Vagina (tissue), 2 donors: Measurements from ENCODE around the gene SMIM43. TPM values are rescaled to one million over a fixed set of nuclear protein-coding genes. Genes with fewer than 3 reads are reported as not detected.
"Not testable (repeated sequence)": the region's sequence is repeated elsewhere in the genome, so short reads cannot be mapped to it uniquely, and the experiment has no call there.

Experiments used
- DNase-seq, 2 donors: peaks; one replicate each; pipeline ENCODE4 v3.0.0-alpha.2; 2017; ENCODE audit errors: extremely low spot score in 2 of 2
- H3K27ac ChIP-seq: fragments of 200-600 bp; sonication (generic); one replicate; pipeline ENCODE4 v1.5.1; 2019
- H3K27me3 ChIP-seq: fragments of 200-600 bp; sonication (generic); one replicate; pipeline ENCODE4 v1.5.1; 2019
- H3K36me3 ChIP-seq, 2 donors: fragments of 200-600 bp; sonication (generic); one replicate each; pipeline ENCODE4 v1.5.1; 2017 to 2019
- H3K4me1 ChIP-seq: fragments of 200-600 bp; sonication (generic); one replicate; pipeline ENCODE4 v1.5.1; 2019
- H3K4me3 ChIP-seq, 2 donors: fragments of 200-600 bp; sonication (generic); 1 replicate in 1 of 2; 2 replicates in 1 of 2; pipeline ENCODE4 v1.5.1; 2016 to 2019
- H3K9me3 ChIP-seq: fragments of 200-600 bp; sonication (generic); one replicate; pipeline ENCODE4 v1.5.1; 2019
- POLR2A ChIP-seq, 2 donors: fragments of 450-650 bp; IDR thresholded peaks; one replicate each; pipeline ENCODE4 v1.6.1; 2017; ENCODE audit warnings: antibody characterized with exemption in 2 of 2, mild to moderate bottlenecking in 2 of 2, moderate library complexity in 2 of 2
- POLR2AphosphoS5 ChIP-seq, 2 donors: sonication (generic); formaldehyde crosslinking; IDR thresholded peaks; one replicate each; pipeline ENCODE4 v1.9.0; 2017; ENCODE audit warnings: antibody characterized with exemption in 2 of 2, mild to moderate bottlenecking in 2 of 2, low read depth in 1 of 2; ENCODE audit not compliant: insufficient read depth in 1 of 2
- intact Hi-C: fragments of 100-400 bp; cut with DNase I; formaldehyde crosslinking; loops from one replicate; pipeline ENCODE4 v1.15.1; 2023
- total RNA-seq: library from RNA; depleted of rRNA; stranded (reverse); fragments of >200 nt; gene quantifications from one replicate; pipeline ENCODE4 v1.2.3, GENCODE V29; 2016
- TF ChIP-seq, protein P1 (sequence below), 3 experiments: fragments of 450-650 bp in 2 of 3; fragments of 200-600 bp in 1 of 3; sonication (generic) in 1 of 3; IDR thresholded peaks; one replicate each; pipeline ENCODE4 v1.5.1; 2017 to 2019; ENCODE audit warnings: antibody characterized with exemption in 3 of 3, mild to moderate bottlenecking in 2 of 3, moderate library complexity in 2 of 3

The SMIM43 gene
- total RNA-seq, 1 donor from 2014 or later = not detected

DNA sequence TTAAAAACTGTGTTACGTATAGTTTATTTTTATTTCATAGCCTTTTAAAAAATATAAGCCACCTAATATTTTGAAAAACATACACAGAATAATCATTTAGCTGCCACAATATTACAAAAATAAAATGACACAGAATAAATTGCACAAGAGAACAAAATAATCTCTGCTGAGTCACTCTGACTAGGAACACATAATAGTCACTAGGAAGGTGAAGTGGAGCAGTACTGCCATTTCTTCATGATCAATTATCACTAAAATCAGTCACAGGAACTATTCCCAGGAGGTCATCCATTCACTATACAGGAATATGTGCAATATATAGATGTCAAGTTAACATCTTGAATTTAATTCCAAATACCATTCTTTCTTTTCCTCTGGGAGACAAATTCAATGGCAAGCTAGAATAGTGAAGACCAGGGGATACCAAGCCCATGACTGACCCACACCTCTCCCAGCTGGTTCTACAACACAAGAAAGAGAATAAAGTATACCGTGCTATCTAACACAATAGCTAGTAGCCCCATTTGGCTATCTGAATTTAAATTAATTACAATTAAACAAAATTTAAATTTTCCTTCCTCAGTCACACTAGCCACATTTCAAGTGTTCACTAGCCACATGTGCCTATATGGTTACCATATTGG lies 5.9 kb downstream of the SMIM43 start:
- no peak overlapping the region for H3K27ac ChIP-seq
- intact Hi-C loops = no loop called here
- H3K4me3 ChIP-seq = no peak overlapping the region
- no peaks in the 10 kb centered on the region for H3K4me1 ChIP-seq
- H3K36me3 ChIP-seq = no peaks in the 10 kb centered on the region
- no peak for DNase-seq
- no peaks in the 10 kb centered on the region for H3K27me3 ChIP-seq
- TF ChIP-seq POLR2A (IDR thresholded peaks at IDR 0.05) (no peak), POLR2AphosphoS5 (IDR thresholded peaks at IDR 0.05; ENCODE audit: insufficient read depth in 1 of 2, low read depth in 1 of 2) (no peak)
- TF ChIP-seq, protein P1, sequence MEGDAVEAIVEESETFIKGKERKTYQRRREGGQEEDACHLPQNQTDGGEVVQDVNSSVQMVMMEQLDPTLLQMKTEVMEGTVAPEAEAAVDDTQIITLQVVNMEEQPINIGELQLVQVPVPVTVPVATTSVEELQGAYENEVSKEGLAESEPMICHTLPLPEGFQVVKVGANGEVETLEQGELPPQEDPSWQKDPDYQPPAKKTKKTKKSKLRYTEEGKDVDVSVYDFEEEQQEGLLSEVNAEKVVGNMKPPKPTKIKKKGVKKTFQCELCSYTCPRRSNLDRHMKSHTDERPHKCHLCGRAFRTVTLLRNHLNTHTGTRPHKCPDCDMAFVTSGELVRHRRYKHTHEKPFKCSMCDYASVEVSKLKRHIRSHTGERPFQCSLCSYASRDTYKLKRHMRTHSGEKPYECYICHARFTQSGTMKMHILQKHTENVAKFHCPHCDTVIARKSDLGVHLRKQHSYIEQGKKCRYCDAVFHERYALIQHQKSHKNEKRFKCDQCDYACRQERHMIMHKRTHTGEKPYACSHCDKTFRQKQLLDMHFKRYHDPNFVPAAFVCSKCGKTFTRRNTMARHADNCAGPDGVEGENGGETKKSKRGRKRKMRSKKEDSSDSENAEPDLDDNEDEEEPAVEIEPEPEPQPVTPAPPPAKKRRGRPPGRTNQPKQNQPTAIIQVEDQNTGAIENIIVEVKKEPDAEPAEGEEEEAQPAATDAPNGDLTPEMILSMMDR (IDR thresholded peaks at IDR 0.05) = no peak
- no peaks in the 10 kb centered on the region for H3K9me3 ChIP-seq

- H3K9me3 ChIP-seq, H3K4me3 ChIP-seq, intact Hi-C loops, H3K27me3 ChIP-seq, H3K36me3 ChIP-seq, H3K27ac ChIP-seq, DNase-seq, H3K4me1 ChIP-seq: not testable (repeated sequence)
Measured at GRCh38 chr4:121752142-121752541, 12.8 kb downstream of the SMIM43 start.

DNA sequence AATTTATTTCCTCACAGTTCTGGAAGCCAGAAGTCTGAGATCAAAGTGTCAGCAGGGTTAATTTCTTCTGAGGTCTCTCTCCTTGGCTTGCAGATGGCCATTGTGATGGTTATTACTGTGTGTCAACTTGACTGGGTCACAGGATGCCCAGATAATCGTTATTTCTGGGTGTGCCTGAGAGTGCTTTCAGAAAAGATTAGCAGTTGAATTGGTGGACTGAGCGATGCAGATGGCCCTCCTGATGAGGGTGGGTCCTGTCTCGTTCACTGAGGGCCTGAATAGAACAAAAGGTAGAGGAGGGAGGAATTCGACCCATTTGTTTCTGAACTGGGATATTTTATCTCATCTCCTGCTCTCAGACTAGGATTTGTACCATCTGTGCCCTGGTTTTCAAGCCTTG lies 15.7 kb downstream of the SMIM43 start:
- H3K27me3 ChIP-seq = no peaks in the 10 kb centered on the region
- no peaks in the 10 kb centered on the region for H3K4me1 ChIP-seq
- no peaks in the 10 kb centered on the region for H3K9me3 ChIP-seq
- no peak overlapping the region for H3K27ac ChIP-seq
- TF ChIP-seq POLR2A (IDR thresholded peaks at IDR 0.05) (no peak), POLR2AphosphoS5 (IDR thresholded peaks at IDR 0.05; ENCODE audit: insufficient read depth in 1 of 2, low read depth in 1 of 2) (no peak)
- no peak overlapping the region for H3K4me3 ChIP-seq
- intact Hi-C loops = no loop called here
- no peak for DNase-seq
- no peaks in the 10 kb centered on the region for H3K36me3 ChIP-seq

DNA sequence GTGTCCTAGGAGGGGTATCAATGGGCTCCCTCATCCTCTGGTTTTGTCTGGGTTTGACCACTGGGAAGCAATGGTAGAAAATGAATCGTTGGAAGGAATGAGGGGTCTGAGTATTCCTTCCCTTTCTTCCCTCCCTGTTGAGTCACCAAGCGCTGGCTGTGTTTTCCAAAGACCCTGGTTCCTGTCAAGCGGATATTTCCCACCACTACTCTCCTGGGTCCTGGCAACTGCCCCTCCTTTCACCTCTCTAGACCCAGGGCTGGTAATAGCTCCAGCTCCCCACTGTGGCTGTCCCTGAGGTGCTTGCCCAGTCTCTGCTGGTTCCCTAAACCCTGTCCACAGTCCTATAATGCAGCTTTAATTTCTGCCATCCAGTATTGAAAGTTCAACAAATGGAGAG lies 22.2 kb downstream of the SMIM43 start:
- no peaks in the 10 kb centered on the region for H3K9me3 ChIP-seq
- no peak overlapping the region for H3K4me3 ChIP-seq
- no peaks in the 10 kb centered on the region for H3K4me1 ChIP-seq
- intact Hi-C loops = no loop called here
- no peaks in the 10 kb centered on the region for H3K27me3 ChIP-seq
- H3K36me3 ChIP-seq = no peaks in the 10 kb centered on the region
- TF ChIP-seq, protein P1 (IDR thresholded peaks at IDR 0.05) = no peak
- no peak for TF ChIP-seq POLR2AphosphoS5 (IDR thresholded peaks at IDR 0.05; ENCODE audit: insufficient read depth in 1 of 2, low read depth in 1 of 2)
- no peak for TF ChIP-seq POLR2A (IDR thresholded peaks at IDR 0.05)
- DNase-seq = no peak
- H3K27ac ChIP-seq = no peak overlapping the region

DNA sequence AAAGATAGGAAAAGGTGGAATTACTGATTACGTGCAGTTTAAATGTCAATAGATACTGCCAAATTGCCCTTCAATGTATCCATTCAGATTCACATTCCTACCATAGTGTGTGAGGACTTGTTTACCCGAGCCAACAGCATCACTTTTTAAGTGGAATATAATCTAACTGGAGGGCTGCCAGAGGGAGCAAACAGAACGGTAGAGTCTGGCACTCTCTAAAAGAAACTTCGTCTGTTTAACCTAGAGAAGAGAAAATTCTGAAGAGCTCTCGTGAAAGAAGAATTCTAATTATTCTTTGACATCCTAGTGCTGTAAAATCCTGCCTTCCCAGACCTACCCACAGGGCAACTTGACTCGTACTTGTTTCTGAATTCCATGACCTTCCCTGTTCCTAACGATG lies 23.2 kb downstream of the SMIM43 start:
- no peak for DNase-seq
- Histone ChIP-seq H3K4me1 (no peaks in the 10 kb centered on the region), H3K27ac (no peak overlapping the region), H3K27me3 (no peaks in the 10 kb centered on the region), H3K36me3 (no peaks in the 10 kb centered on the region), H3K4me3 (no peak overlapping the region), H3K9me3 (no peaks in the 10 kb centered on the region)
- TF ChIP-seq POLR2A (IDR thresholded peaks at IDR 0.05) (no peak), POLR2AphosphoS5 (IDR thresholded peaks at IDR 0.05; ENCODE audit: insufficient read depth in 1 of 2, low read depth in 1 of 2) (no peak)
- TF ChIP-seq, protein P1 (IDR thresholded peaks at IDR 0.05) = no peak
- intact Hi-C loops = no loop called here

DNA sequence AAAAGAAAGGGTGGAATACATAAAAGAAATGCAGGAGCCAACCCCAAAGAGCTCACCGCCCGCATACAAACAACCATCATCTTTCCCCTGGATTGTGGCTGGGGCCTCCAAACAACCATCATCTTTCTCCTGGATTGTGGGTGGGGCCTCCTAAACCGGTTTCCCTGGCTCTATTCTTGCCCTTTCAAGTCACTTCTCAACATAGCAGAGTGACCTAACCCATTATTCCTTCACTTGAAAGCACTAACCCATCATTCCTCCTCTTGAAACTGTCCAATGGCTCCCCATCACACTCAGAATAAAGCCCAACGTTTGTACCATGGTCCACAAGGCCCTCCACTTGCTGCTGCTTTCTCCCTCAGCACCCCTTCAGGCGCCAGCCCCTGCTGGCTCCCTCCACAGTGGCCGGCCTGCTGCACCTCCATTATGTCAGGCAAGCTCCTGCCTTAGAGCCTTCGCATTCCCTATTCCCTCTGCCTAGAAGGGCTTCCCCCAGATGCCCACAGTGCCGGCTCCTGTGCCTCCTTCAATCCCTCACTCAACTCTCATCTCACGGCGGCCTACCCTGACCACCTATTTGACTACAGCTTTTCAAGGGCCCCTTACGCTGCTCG lies 24.1 kb downstream of the SMIM43 start:
- no peak for DNase-seq
- no peaks in the 10 kb centered on the region for H3K4me1 ChIP-seq
- intact Hi-C loops = no loop called here
- no peak overlapping the region for H3K27ac ChIP-seq
- no peak for TF ChIP-seq POLR2AphosphoS5 (IDR thresholded peaks at IDR 0.05; ENCODE audit: insufficient read depth in 1 of 2, low read depth in 1 of 2)
- no peak for TF ChIP-seq POLR2A (IDR thresholded peaks at IDR 0.05)
- no peaks in the 10 kb centered on the region for H3K36me3 ChIP-seq
- H3K27me3 ChIP-seq = no peaks in the 10 kb centered on the region
- no peak overlapping the region for H3K4me3 ChIP-seq
- H3K9me3 ChIP-seq = no peaks in the 10 kb centered on the region
